ENCODE measurements around the gene PIK3R5. TPM values are rescaled to one million over a fixed set of nuclear protein-coding genes. Genes with fewer than 3 reads are reported as not detected.

PIK3R5 gene
- total RNA-seq, 1 donor from 2014 or later, result 14.5 TPM

- Mint-ChIP-seq H3K27ac (ENCODE audit: unreplicated experiment) (no peak overlapping the region), H3K4me3 (ENCODE audit: unreplicated experiment) (no peak overlapping the region), H3K9me3 (ENCODE audit: unreplicated experiment) (no peaks in the 10 kb centered on the region), H3K4me1 (ENCODE audit: unreplicated experiment) (peaks cover 11% of the 10 kb centered on the region), H3K36me3 (ENCODE audit: low read depth, unreplicated experiment) (peaks cover 8% of the 10 kb centered on the region), H3K27me3 (ENCODE audit: unreplicated experiment) (peaks cover 3% of the 10 kb centered on the region)
- TF ChIP-seq CTCF (IDR thresholded peaks at IDR 0.05; ENCODE audit: unreplicated experiment), result no peak
- DNase-seq (ENCODE audit: low spot score), result no peak
Observed at GRCh38 chr17:8889458-8890210, 75.9 kb downstream of the PIK3R5 start.

GRCh38 chr17:8888704-8889302 lies 76.7 kb downstream of the PIK3R5 start:
- no peak for TF ChIP-seq CTCF (IDR thresholded peaks at IDR 0.05; ENCODE audit: unreplicated experiment)
- H3K9me3 Mint-ChIP-seq (ENCODE audit: unreplicated experiment), result no peaks in the 10 kb centered on the region
- peaks cover 8% of the 10 kb centered on the region for H3K4me1 Mint-ChIP-seq (ENCODE audit: unreplicated experiment)
- peak overlapping the region; percentile 67 for H3K27ac Mint-ChIP-seq (ENCODE audit: unreplicated experiment)
- peaks cover 5% of the 10 kb centered on the region for H3K27me3 Mint-ChIP-seq (ENCODE audit: unreplicated experiment)
- DNase-seq (ENCODE audit: low spot score), result no peak
- H3K36me3 Mint-ChIP-seq (ENCODE audit: low read depth, unreplicated experiment), result peaks cover 11% of the 10 kb centered on the region
- H3K4me3 Mint-ChIP-seq (ENCODE audit: unreplicated experiment), result no peak overlapping the region

- Mint-ChIP-seq H3K9me3 (ENCODE audit: unreplicated experiment) (no peaks in the 10 kb centered on the region), H3K27ac (ENCODE audit: unreplicated experiment) (no peak overlapping the region), H3K27me3 (ENCODE audit: unreplicated experiment) (peaks cover 5% of the 10 kb centered on the region), H3K4me3 (ENCODE audit: unreplicated experiment) (no peak overlapping the region), H3K4me1 (ENCODE audit: unreplicated experiment) (peaks cover 8% of the 10 kb centered on the region), H3K36me3 (ENCODE audit: low read depth, unreplicated experiment) (peaks cover 16% of the 10 kb centered on the region)
- TF ChIP-seq CTCF (IDR thresholded peaks at IDR 0.05; ENCODE audit: unreplicated experiment), result no peak
- DNase-seq (ENCODE audit: low spot score), result peak; percentile 45
Observed at GRCh38 chr17:8887834-8888703, 77.4 kb downstream of the PIK3R5 start.

GRCh38 chr17:8887301-8887700 lies 78.2 kb downstream of the PIK3R5 start:
- Mint-ChIP-seq H3K9me3 (ENCODE audit: unreplicated experiment) (no peaks in the 10 kb centered on the region), H3K27ac (ENCODE audit: unreplicated experiment) (no peak overlapping the region), H3K4me3 (ENCODE audit: unreplicated experiment) (no peak overlapping the region), H3K36me3 (ENCODE audit: low read depth, unreplicated experiment) (peaks cover 23% of the 10 kb centered on the region), H3K4me1 (ENCODE audit: unreplicated experiment) (peaks cover 8% of the 10 kb centered on the region), H3K27me3 (ENCODE audit: unreplicated experiment) (peaks cover 4% of the 10 kb centered on the region)
- no peak for DNase-seq (ENCODE audit: low spot score)
- no peak for TF ChIP-seq CTCF (IDR thresholded peaks at IDR 0.05; ENCODE audit: unreplicated experiment)

All from endothelial cell (in vitro differentiated cells).